ENCODE measurements around the gene COL26A1. TPM values are rescaled to one million over a fixed set of nuclear protein-coding genes. Genes with fewer than 3 reads are reported as not detected.

COL26A1 gene
- total RNA-seq, 1 experiment from 2014 or later: 0.43 TPM

- BruUV-seq (replicated peaks): no TSS peak
- Histone ChIP-seq H3K36me3 (ENCODE audit: insufficient read depth, low read length, poor library complexity, severe bottlenecking) (no peaks in the 10 kb centered on the region), H3K27me3 (replicated peaks; ENCODE audit: insufficient read depth, low read depth, low read length, poor library complexity) (no peaks in the 10 kb centered on the region), H3K27ac (ENCODE audit: low read depth, low read length, poor library complexity, severe bottlenecking) (no peak overlapping the region), H3K4me1 (ENCODE audit: insufficient read depth, low read length, poor library complexity, severe bottlenecking) (no peaks in the 10 kb centered on the region), H3K4me3 (ENCODE audit: low read depth, low read length, poor library complexity, severe bottlenecking) (no peak overlapping the region), H3K9me3 (ENCODE audit: low read depth, low read length, poor library complexity, severe bottlenecking) (no peaks in the 10 kb centered on the region)
- DNase-seq (ENCODE audit: low spot score): no peak
- ChIA-PET CTCF (no interaction called here), POLR2A (ENCODE audit: low non-redundant PET) (no interaction called here)
- TF ChIP-seq CTCF (conservative IDR thresholded peaks at IDR 0.05; ENCODE audit: low read depth, low read length): no peak
- TF ChIP-seq EZH2 (IDR thresholded peaks at IDR 0.05; ENCODE audit: borderline replicate concordance, low read depth, low read length, poor library complexity, severe bottlenecking): no peak
- intact Hi-C loops (cut with micrococcal nuclease; ENCODE audit: unreplicated experiment): no loop called here
Observed at GRCh38 chr7:101395376-101395775, 32.7 kb downstream of the COL26A1 start.

GRCh38 chr7:101397243-101397642, 34.6 kb downstream of the COL26A1 start:
- DNase-seq (ENCODE audit: low spot score): no peak
- BruUV-seq (replicated peaks): no TSS peak
- Histone ChIP-seq H3K4me1 (ENCODE audit: insufficient read depth, low read length, poor library complexity, severe bottlenecking) (peaks cover 7% of the 10 kb centered on the region), H3K27ac (ENCODE audit: low read depth, low read length, poor library complexity, severe bottlenecking) (no peak overlapping the region), H3K4me3 (ENCODE audit: low read depth, low read length, poor library complexity, severe bottlenecking) (no peak overlapping the region), H3K9me3 (ENCODE audit: low read depth, low read length, poor library complexity, severe bottlenecking) (no peaks in the 10 kb centered on the region), H3K27me3 (replicated peaks; ENCODE audit: insufficient read depth, low read depth, low read length, poor library complexity) (no peaks in the 10 kb centered on the region), H3K36me3 (ENCODE audit: insufficient read depth, low read length, poor library complexity, severe bottlenecking) (no peaks in the 10 kb centered on the region)
- POLR2A ChIA-PET (ENCODE audit: low non-redundant PET): no interaction called here
- intact Hi-C loops (cut with micrococcal nuclease; ENCODE audit: unreplicated experiment): no loop called here
- CTCF ChIA-PET: no interaction called here
- no peak for TF ChIP-seq EZH2 (IDR thresholded peaks at IDR 0.05; ENCODE audit: borderline replicate concordance, low read depth, low read length, poor library complexity, severe bottlenecking)
- no peak for TF ChIP-seq CTCF (conservative IDR thresholded peaks at IDR 0.05; ENCODE audit: low read depth, low read length)

GRCh38 chr7:101397770-101398324, 35.2 kb downstream of the COL26A1 start:
- Histone ChIP-seq H3K4me1 (ENCODE audit: insufficient read depth, low read length, poor library complexity, severe bottlenecking) (peaks cover 13% of the 10 kb centered on the region), H3K27ac (ENCODE audit: low read depth, low read length, poor library complexity, severe bottlenecking) (no peak overlapping the region), H3K4me3 (ENCODE audit: low read depth, low read length, poor library complexity, severe bottlenecking) (no peak overlapping the region), H3K36me3 (ENCODE audit: insufficient read depth, low read length, poor library complexity, severe bottlenecking) (no peaks in the 10 kb centered on the region), H3K27me3 (replicated peaks; ENCODE audit: insufficient read depth, low read depth, low read length, poor library complexity) (no peaks in the 10 kb centered on the region), H3K9me3 (ENCODE audit: low read depth, low read length, poor library complexity, severe bottlenecking) (no peaks in the 10 kb centered on the region)
- DNase-seq (ENCODE audit: low spot score): no peak
- intact Hi-C loops (cut with micrococcal nuclease; ENCODE audit: unreplicated experiment): no loop called here
- CTCF ChIA-PET: no interaction called here
- no TSS peak for BruUV-seq (replicated peaks)
- no peak for TF ChIP-seq CTCF (conservative IDR thresholded peaks at IDR 0.05; ENCODE audit: low read depth, low read length)
- no peak for TF ChIP-seq EZH2 (IDR thresholded peaks at IDR 0.05; ENCODE audit: borderline replicate concordance, low read depth, low read length, poor library complexity, severe bottlenecking)
- POLR2A ChIA-PET (ENCODE audit: low non-redundant PET): no interaction called here

Measured in A673 (cell line).